Stimulated activated CD4-positive, alpha-beta T cell treated with anti-CD3 and anti-CD28 coated beads, Interleukin-2, amount 100 ng/mL, for 4 hours (primary cell): ENCODE results near the gene PILRA.
"Not testable (repeated sequence)": the region's sequence is repeated elsewhere in the genome, so short reads cannot be mapped to it uniquely, and the experiment has no call there.

ENCODE experiments used
- DNase-seq: peaks from one replicate; pipeline ENCODE4 v3.0.0-alpha.2; 2020; ENCODE audit warnings: low read depth

Gene PILRA

GRCh38 chr7:100358027-100358856 is 15.0 kb upstream of the PILRA start, which contains the start of gene PILRB:
Gene PILRB, plus strand, starts transcription at chr7:100358117. Its CDS starts 186 bp downstream, at chr7:100358303.
- DNase-seq = no peak

- DNase-seq = no peak
Observed at GRCh38 chr7:100358857-100359212, 14.5 kb upstream of the PILRA start.

- DNase-seq = no peak
Observed at GRCh38 chr7:100360135-100360854, 13.0 kb upstream of the PILRA start.

DNA sequence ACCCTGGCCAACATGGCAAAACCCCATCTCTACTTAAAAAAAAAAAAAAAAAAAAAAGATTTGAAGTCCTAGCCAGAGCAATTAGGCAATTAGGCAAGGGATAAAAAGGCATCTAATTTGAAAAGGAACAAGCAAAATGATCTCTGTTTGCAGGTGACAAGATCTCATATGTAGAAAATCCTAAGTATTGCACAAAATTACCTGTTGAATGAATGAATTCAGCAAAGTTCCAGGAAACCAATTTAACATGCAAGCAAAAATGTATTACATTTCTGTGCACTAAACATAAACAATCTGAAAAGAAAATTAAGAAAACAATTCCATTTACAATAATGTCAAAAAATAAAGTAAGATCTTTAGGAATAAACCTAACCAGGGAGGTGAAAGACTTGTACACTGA is 10.2 kb upstream of the PILRA start:
- no peak for DNase-seq

DNA sequence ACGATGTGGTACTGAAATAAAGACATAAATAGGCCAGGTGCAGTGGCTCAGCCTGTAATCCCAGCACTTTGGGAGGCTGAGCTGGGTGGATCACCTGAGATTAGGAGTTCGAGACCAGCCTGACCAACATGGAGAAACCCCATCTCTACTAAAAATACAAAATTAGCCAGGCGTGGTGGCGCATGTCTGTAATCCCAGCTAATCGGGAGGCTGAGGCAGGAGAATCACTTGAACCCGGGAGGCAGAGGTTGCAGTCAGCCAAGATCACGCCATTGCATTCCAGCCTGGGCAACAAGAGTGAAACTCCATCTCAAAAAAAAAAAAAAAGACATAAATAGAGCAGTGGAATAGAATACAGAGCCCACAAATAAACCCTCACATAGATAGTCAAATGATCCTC is 9.5 kb upstream of the PILRA start:
- DNase-seq = not testable (repeated sequence)

- DNase-seq = no peak
Observed at GRCh38 chr7:100364480-100364879, 8.8 kb upstream of the PILRA start.

DNA sequence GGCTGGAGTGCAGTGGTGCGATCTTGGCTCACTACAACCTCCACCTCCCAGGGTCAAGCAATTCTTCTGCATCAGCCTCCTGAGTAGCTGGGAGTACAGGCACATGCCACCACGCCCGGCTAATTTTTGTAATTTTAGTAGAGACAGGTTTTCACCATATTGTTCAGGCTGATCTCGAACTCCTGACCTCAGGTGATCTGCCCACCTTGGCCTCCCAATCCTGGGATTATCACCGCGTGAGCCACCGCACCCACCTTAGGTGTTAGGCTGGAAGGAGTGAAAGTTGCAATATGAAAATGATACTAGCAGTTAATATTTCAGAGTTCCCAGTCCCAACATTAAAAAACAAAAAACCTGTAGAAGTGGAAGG is 7.3 kb upstream of the PILRA start:
- DNase-seq = not testable (repeated sequence)

GRCh38 chr7:100366411-100367250 is 6.7 kb upstream of the PILRA start:
- no peak for DNase-seq

- no peak for DNase-seq
Observed at GRCh38 chr7:100367251-100367620, 6.1 kb upstream of the PILRA start.

DNA sequence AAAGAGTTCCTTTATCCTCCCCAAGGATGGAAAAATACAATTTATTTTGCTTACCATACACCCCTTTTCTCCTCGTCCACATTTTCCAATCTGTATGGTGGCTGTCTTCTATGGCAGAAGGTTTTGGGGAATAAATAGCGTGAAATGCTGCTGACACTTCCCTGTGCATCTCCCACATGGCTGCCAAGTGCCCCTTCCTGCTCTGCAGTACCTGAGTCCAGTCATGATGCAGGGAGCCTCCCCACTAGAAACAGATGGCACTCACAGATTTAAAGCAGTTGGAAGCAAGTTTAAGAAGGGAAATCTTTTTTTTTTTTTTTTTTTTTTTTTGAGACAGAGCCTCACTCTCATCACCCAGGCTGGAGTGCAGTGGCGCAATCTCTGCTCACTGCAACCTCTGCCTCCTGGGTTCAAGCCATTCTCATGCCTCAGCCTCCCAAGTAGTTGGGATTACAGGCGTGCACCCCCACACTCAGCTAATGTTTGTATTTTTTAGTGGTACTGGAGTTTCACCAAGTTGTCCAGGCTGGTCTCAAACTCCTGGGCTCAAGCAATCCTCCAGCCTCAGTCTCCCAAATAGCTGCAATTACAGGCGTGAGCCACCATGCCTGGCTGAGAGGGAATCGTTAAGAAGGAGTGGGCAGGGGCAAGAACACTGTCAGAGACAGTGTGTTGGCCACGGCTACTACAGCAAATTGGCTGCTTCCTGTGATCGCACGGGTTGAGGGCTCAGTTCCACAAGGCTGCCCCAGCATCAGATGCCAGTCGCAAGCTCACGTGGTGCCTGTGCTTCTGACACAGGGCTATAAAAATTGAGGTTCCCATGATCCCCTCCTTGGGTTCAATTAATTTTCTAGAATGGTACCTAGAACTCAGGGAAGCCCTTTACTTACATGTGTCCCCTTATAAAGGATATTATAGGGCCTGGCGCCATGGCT is 5.3 kb upstream of the PILRA start:
- no peak for DNase-seq

DNA sequence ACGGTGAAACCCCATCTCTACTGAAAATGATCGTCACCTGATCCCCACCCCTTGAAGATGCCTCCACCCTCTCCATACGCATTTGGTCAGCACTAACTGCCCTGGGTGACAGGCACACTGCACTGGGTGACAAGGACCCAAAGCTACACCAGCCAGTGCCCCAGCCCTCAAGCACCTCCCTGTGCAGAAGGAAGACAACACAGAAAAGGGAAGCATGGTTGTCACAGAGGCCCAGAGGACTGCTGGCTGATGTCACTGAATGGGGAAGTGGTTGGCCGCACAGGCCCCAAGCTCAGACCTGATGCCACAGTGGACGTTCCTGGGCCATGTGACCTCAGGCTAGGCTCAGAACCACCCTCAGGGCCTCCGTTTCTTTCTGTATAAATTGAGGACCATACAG is 4.2 kb upstream of the PILRA start:
- no peak for DNase-seq

DNA sequence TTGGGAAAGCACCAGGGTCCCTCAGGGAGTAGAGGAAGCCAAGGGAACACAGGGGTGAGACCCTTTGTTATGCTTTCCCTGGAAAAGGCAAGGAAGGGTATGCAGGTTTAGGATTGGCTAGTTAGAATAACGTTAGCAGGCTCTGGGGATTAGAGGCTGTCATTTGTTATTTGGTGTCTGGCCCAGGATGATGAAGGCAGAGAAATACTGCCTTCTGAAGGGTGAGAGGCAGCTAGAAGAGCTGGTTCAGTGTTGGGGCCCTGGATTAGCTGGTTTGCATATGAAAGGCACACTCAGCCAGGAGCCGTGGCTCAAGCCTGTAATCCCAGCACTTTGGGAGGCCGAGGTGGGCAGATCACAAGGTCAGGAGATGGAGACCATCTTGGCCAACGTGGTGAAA is 3.0 kb upstream of the PILRA start:
- no peak for DNase-seq

GRCh38 chr7:100370746-100371145 is 2.5 kb upstream of the PILRA start:
- no peak for DNase-seq

- DNase-seq = no peak
Observed at GRCh38 chr7:100371561-100372171, 1.6 kb upstream of the PILRA start.

DNA sequence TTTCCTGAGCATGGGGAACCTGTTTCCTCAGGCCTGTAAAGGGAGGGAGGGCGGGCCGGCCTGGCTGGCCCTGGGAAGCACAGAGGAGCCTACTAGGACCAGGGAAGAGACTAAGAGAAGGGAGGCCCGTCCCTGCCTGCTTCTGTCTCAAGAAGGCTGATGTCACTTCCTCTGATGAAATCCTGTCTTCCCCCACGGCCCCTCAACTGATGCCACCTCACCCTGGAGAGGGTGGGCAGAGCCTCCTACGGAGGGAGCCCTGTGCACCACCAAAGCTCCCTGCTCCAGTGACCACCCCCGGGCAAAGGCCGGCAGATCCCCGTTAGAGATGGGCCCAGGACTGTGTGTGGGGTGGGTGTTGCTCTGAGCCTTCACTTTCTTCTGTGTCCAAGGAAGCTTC is 1.0 kb upstream of the PILRA start:
- no peak for DNase-seq

DNA sequence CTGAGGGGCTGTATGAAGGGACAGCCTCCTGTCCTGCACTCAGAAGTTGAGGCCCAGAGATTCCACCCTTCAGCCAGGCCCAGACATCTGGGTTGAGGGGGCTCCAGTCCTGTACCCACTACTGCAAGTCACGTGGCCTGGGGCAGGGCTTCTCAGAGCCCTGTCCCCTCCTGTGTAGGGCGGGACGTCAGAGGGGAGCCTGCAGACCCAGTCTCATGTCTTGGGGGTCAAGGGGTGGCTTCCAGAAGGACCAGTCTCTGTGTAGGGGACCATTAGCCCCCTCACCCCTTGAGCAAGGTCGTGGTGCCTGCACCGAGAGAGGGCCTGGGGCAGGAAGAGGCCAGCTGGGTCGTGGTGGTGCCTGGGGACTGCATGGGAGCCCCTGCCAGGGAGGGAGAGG is 593 bp upstream of the PILRA start:
- DNase-seq = no peak

DNA sequence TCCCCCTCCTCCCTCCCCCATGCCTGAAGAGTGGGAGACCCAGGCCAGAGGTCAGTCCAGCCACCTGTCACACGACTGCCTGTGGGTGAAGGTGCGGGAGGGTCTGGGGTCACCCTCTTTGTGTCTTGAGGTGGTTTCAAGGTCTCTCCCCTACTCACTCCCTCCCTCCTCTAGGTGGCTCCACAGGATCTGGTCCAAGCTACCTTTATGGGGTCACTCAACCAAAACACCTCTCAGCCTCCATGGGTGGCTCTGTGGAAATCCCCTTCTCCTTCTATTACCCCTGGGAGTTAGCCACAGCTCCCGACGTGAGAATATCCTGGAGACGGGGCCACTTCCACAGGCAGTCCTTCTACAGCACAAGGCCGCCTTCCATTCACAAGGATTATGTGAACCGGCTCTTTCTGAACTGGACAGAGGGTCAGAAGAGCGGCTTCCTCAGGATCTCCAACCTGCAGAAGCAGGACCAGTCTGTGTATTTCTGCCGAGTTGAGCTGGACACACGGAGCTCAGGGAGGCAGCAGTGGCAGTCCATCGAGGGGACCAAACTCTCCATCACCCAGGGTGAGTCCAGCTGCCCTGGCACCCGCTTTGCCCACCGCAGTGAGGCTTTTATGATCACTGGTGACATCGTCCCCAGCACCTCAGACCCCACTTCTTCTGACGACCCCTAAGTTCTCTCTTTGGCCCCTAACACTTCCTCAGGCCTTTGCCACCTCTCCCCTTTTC is 747 bp downstream of the PILRA start:
- DNase-seq = not testable (repeated sequence)

GRCh38 chr7:100374601-100375000 is 1.3 kb downstream of the PILRA start:
- DNase-seq = no peak

DNA sequence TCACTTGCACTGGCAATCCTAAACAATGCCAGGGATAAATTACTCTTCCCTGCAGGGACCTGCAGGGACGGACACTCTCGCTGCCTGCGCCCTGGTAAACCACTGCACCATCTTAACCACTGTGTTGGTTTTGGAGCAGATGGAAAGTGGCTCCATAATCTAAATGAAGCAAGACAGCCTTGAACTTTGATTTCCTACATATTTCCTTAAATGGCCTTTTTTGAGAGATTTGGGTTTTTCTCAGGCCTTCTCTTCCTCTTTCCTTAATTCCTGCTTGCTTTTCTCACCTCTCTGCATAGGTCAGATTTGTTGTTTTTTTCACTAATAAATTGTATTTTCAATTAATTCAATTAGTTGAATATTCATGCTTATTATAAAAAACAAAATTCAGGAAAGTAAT is 2.8 kb downstream of the PILRA start:
- no peak for DNase-seq

GRCh38 chr7:100378114-100378755 is 4.9 kb downstream of the PILRA start:
- DNase-seq = no peak
